ENCODE data around the gene ARID1B.

The ARID1B gene

GRCh38 chr6:156857573-156857972, 80.4 kb downstream of the ARID1B start:
- DNase-seq: no peak

GRCh38 chr6:156859686-156860085, 82.5 kb downstream of the ARID1B start:
- no peak for DNase-seq

- DNase-seq: no peak
Observed at GRCh38 chr6:156862711-156863110, 85.5 kb downstream of the ARID1B start.

GRCh38 chr6:156863504-156863903, 86.3 kb downstream of the ARID1B start:
- DNase-seq: no peak

- DNase-seq: no peak
Observed at GRCh38 chr6:156864557-156864956, 87.4 kb downstream of the ARID1B start.

- no peak for DNase-seq
Observed at GRCh38 chr6:156865019-156865629, 87.9 kb downstream of the ARID1B start.

- DNase-seq: no peak
Observed at GRCh38 chr6:156866220-156867015, 89.2 kb downstream of the ARID1B start.

- no peak for DNase-seq
Observed at GRCh38 chr6:156867121-156867520, 89.9 kb downstream of the ARID1B start.

- no peak for DNase-seq
Observed at GRCh38 chr6:156868385-156868784, 91.2 kb downstream of the ARID1B start.

GRCh38 chr6:156869980-156870398, 92.8 kb downstream of the ARID1B start:
- no peak for DNase-seq

GRCh38 chr6:156870924-156871539, 93.9 kb downstream of the ARID1B start:
- DNase-seq: no peak

- DNase-seq: no peak
Observed at GRCh38 chr6:156872903-156873302, 95.7 kb downstream of the ARID1B start.

GRCh38 chr6:156873654-156874380, 96.6 kb downstream of the ARID1B start:
- no peak for DNase-seq

GRCh38 chr6:156875062-156875461, 97.9 kb downstream of the ARID1B start:
- DNase-seq: no peak

GRCh38 chr6:156876302-156876701, 99.1 kb downstream of the ARID1B start:
- no peak for DNase-seq

GRCh38 chr6:156877126-156877863, 100.1 kb downstream of the ARID1B start:
- no peak for DNase-seq

- DNase-seq: no peak
Observed at GRCh38 chr6:156878681-156879080, 101.5 kb downstream of the ARID1B start.

GRCh38 chr6:156879186-156879585, 102.0 kb downstream of the ARID1B start:
- no peak for DNase-seq

GRCh38 chr6:156879591-156879990, 102.4 kb downstream of the ARID1B start:
- no peak for DNase-seq

- DNase-seq: no peak
Observed at GRCh38 chr6:156880913-156881312, 103.7 kb downstream of the ARID1B start.

- no peak for DNase-seq
Observed at GRCh38 chr6:156881687-156882629, 104.8 kb downstream of the ARID1B start.
